H9 (cell line): ENCODE data around the gene NEB. TPM values are rescaled to one million over a fixed set of nuclear protein-coding genes. Genes with fewer than 3 reads are reported as not detected.

Source experiments
- DNase-seq: peaks from one replicate; pipeline ENCODE4 v3.0.0-alpha.2; 2017
- H2AFZ ChIP-seq: one replicate; pipeline ENCODE4 v1.6.1; 2013; ENCODE audit warnings: mild to moderate bottlenecking, low read length, control low read depth, moderate library complexity
- H2AK5ac ChIP-seq: 2 replicates; pipeline ENCODE4 v1.6.1; 2013; ENCODE audit warnings: low read length, control low read depth, mixed read lengths; ENCODE audit not compliant: insufficient read length
- H2BK120ac ChIP-seq: one replicate; pipeline ENCODE4 v1.6.1; 2013; ENCODE audit warnings: low read depth, mild to moderate bottlenecking, low read length, control low read depth, inconsistent platforms; ENCODE audit not compliant: poor library complexity, severe bottlenecking
- H2BK12ac ChIP-seq: 2 replicates; pipeline ENCODE4 v1.6.1; 2013; ENCODE audit warnings: low read length, control low read depth, mixed read lengths, low read depth; ENCODE audit not compliant: insufficient read length
- H2BK15ac ChIP-seq: 2 replicates; pipeline ENCODE4 v1.6.1; 2013; ENCODE audit warnings: low read depth, low read length, control low read depth
- H2BK20ac ChIP-seq: one replicate; pipeline ENCODE4 v1.6.1; 2013; ENCODE audit warnings: low read depth, mild to moderate bottlenecking, low read length, control low read depth, inconsistent platforms; ENCODE audit not compliant: poor library complexity, severe bottlenecking
- H2BK5ac ChIP-seq: 2 replicates; pipeline ENCODE4 v1.6.1; 2013; ENCODE audit warnings: low read length, control low read depth, mixed read lengths; ENCODE audit not compliant: insufficient read length
- H3K14ac ChIP-seq: 2 replicates; pipeline ENCODE4 v1.6.1; 2013; ENCODE audit warnings: low read length, control low read depth; ENCODE audit not compliant: insufficient read depth
- H3K18ac ChIP-seq: 2 replicates; pipeline ENCODE4 v1.6.1; 2013; ENCODE audit warnings: low read depth, mild to moderate bottlenecking, mixed read lengths, low read length, control low read depth; ENCODE audit not compliant: insufficient read length
- H3K23ac ChIP-seq: 2 replicates; pipeline ENCODE4 v1.6.1; 2013; ENCODE audit warnings: low read length, control low read depth, mixed read lengths, low read depth; ENCODE audit not compliant: insufficient read length
- H3K23me2 ChIP-seq: 2 replicates; pipeline ENCODE4 v1.6.1; 2013; ENCODE audit warnings: low read depth, mild to moderate bottlenecking, mixed read lengths, low read length, control low read depth; ENCODE audit not compliant: insufficient read length, poor library complexity, severe bottlenecking
- H3K27ac ChIP-seq: 2 replicates; pipeline ENCODE4 v1.5.1; 2013; ENCODE audit warnings: low read length, control low read depth, mixed read lengths, low read depth; ENCODE audit not compliant: insufficient read length
- H3K27me3 ChIP-seq: 2 replicates; pipeline ENCODE4 v1.6.1; 2013; ENCODE audit warnings: low read length, control low read depth, inconsistent platforms; ENCODE audit not compliant: insufficient read depth
- H3K4ac ChIP-seq: 2 replicates; pipeline ENCODE4 v1.6.1; 2013; ENCODE audit warnings: low read depth, mild to moderate bottlenecking, control low read depth, inconsistent platforms, low read length, moderate library complexity
- H3K4me1 ChIP-seq: 2 replicates; pipeline ENCODE4 v1.6.1; 2013; ENCODE audit warnings: low read length, control low read depth, inconsistent platforms; ENCODE audit not compliant: insufficient read depth
- H3K4me2 ChIP-seq: 2 replicates; pipeline ENCODE4 v1.6.1; 2013; ENCODE audit warnings: low read length, control low read depth, mixed read lengths; ENCODE audit not compliant: insufficient read length, insufficient read depth
- H3K56ac ChIP-seq: 2 replicates; pipeline ENCODE4 v1.6.1; 2013; ENCODE audit warnings: low read depth, mild to moderate bottlenecking, mixed read lengths, low read length, control low read depth; ENCODE audit not compliant: insufficient read length
- H3K79me1 ChIP-seq: 2 replicates; pipeline ENCODE4 v1.6.1; 2013; ENCODE audit warnings: low read depth, mild to moderate bottlenecking, moderate library complexity, low read length, control low read depth, inconsistent platforms; ENCODE audit not compliant: insufficient read depth, poor library complexity, severe bottlenecking
- H3K79me2 ChIP-seq: 2 replicates; pipeline ENCODE4 v1.6.1; 2013; ENCODE audit warnings: low read length, control low read depth, inconsistent platforms; ENCODE audit not compliant: insufficient read depth
- H3K9ac ChIP-seq: 2 replicates; pipeline ENCODE4 v1.6.1; 2013; ENCODE audit warnings: low read length, control low read depth, mixed read lengths; ENCODE audit not compliant: insufficient read length; ENCODE audit errors: extremely low read depth
- H3K9me3 ChIP-seq: one replicate; pipeline ENCODE4 v1.6.1; 2013; ENCODE audit warnings: low read depth, low read length, inconsistent platforms; ENCODE audit not compliant: control insufficient read depth
- H3T11ph ChIP-seq: one replicate; pipeline ENCODE4 v1.6.1; 2013; ENCODE audit warnings: mild to moderate bottlenecking, low read length, control low read depth, inconsistent platforms
- H4K20me1 ChIP-seq: one replicate; pipeline ENCODE4 v1.6.1; 2013; ENCODE audit not compliant: control insufficient read depth, insufficient read length, insufficient read depth
- H4K5ac ChIP-seq: 2 replicates; pipeline ENCODE4 v1.6.1; 2013; ENCODE audit warnings: low read depth, mild to moderate bottlenecking, mixed read lengths, low read length, control low read depth; ENCODE audit not compliant: insufficient read length
- H4K8ac ChIP-seq: replicated peaks from 2 replicates; pipeline ENCODE4 v1.6.1; 2013; ENCODE audit warnings: low read length, control low read depth, mixed read lengths, low read depth; ENCODE audit not compliant: insufficient read length
- H4K91ac ChIP-seq: 2 replicates; pipeline ENCODE4 v1.6.1; 2013; ENCODE audit warnings: low read depth, mild to moderate bottlenecking, moderate library complexity, mixed read lengths, low read length, control low read depth; ENCODE audit not compliant: insufficient read length
- H3K27ac Mint-ChIP-seq, 3 experiments: 2 replicates in 2 of 3; 3 replicates in 1 of 3; pipeline ENCODE4 v1.8.0; 2020 to 2021; ENCODE audit warnings: mixed read lengths in 3 of 3, mild to moderate bottlenecking in 1 of 3, moderate library complexity in 1 of 3
- H3K27me3 Mint-ChIP-seq: 2 replicates; pipeline ENCODE4 v1.8.0; 2021; ENCODE audit warnings: low read depth, mild to moderate bottlenecking, moderate library complexity, mixed read lengths
- H3K36me3 Mint-ChIP-seq, 3 experiments: 2 replicates in 2 of 3; 3 replicates in 1 of 3; pipeline ENCODE4 v1.8.0; 2020 to 2021; ENCODE audit warnings: low read depth in 3 of 3, mixed read lengths in 3 of 3; ENCODE audit not compliant: insufficient read depth in 1 of 3
- H3K4me1 Mint-ChIP-seq, 2 experiments: 2 replicates each; pipeline ENCODE4 v1.8.0; 2020; ENCODE audit warnings: mixed read lengths in 2 of 2
- H3K4me3 Mint-ChIP-seq, 2 experiments: 2 replicates in 1 of 2; 3 replicates in 1 of 2; pipeline ENCODE4 v1.8.0; 2020 to 2021; ENCODE audit warnings: mild to moderate bottlenecking in 2 of 2, mixed read lengths in 2 of 2, moderate library complexity in 1 of 2
- H3K9me3 Mint-ChIP-seq, 2 experiments: 2 replicates in 1 of 2; 3 replicates in 1 of 2; pipeline ENCODE4 v1.8.0; 2020; ENCODE audit warnings: mild to moderate bottlenecking in 2 of 2, mixed read lengths in 2 of 2, moderate library complexity in 1 of 2
- WGBS: extraction: QIAGEN DNeasy Blood & Tissue Kit; methylation state at CpG from one replicate; pipeline ENCODE4 v1.1.7; 2013; ENCODE audit warnings: missing lambda C conversion rate, low lambda C conversion rate, mixed read lengths; ENCODE audit not compliant: insufficient read length; ENCODE audit errors: extremely low coverage; 5-methylcytosine and 5-hydroxymethylcytosine counted together
- total RNA-seq: library from RNA; stranded (reverse); gene quantifications from 2 replicates; pipeline ENCODE4 v1.2.1, GENCODE V29; 2021
- TF ChIP-seq, protein P1 (sequence below): fragments of 200-600 bp; sonication (generic); conservative IDR thresholded peaks from 3 replicates; pipeline ENCODE4 v1.8.0; 2021; ENCODE audit warnings: antibody characterized with exemption, mild to moderate bottlenecking

NEB gene
- total RNA-seq, 1 experiment from 2014 or later, result 0.98 TPM

DNA sequence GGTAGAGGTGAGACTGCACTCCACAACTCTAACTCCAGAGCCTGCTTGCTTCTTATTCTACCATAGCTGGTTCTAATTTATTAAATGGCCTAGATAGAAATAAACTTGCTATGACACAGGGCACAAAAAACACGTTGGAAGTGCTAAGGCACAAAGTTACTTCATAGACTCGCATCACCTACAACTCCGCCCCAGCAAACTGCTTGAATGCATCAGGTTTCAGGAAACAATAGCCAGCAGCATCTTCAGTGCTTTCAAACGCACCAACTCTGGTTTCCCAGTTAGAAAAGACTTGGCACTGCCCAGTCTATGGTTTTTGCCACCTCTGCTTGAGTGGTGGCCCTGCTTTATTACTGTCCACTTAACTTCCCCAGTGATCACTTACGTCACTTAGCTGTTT is 182.0 kb downstream of the NEB start:
- TF ChIP-seq, protein P1, sequence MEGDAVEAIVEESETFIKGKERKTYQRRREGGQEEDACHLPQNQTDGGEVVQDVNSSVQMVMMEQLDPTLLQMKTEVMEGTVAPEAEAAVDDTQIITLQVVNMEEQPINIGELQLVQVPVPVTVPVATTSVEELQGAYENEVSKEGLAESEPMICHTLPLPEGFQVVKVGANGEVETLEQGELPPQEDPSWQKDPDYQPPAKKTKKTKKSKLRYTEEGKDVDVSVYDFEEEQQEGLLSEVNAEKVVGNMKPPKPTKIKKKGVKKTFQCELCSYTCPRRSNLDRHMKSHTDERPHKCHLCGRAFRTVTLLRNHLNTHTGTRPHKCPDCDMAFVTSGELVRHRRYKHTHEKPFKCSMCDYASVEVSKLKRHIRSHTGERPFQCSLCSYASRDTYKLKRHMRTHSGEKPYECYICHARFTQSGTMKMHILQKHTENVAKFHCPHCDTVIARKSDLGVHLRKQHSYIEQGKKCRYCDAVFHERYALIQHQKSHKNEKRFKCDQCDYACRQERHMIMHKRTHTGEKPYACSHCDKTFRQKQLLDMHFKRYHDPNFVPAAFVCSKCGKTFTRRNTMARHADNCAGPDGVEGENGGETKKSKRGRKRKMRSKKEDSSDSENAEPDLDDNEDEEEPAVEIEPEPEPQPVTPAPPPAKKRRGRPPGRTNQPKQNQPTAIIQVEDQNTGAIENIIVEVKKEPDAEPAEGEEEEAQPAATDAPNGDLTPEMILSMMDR, result no peak
- DNase-seq, result no peak
- Histone ChIP-seq H3K79me1 (no peaks in the 10 kb centered on the region), H3K14ac (no peak overlapping the region), H3K4ac (no peak overlapping the region), H2BK5ac (no peak overlapping the region), H3K18ac (no peak overlapping the region), H4K91ac (no peak overlapping the region), H3K4me2 (no peak overlapping the region), H2BK15ac (no peak overlapping the region), H3K4me1 (no peaks in the 10 kb centered on the region), H3K56ac (no peak overlapping the region), H4K8ac (no peak overlapping the region), H4K5ac (no peak overlapping the region), H2AFZ (no peak overlapping the region), H3K23me2 (no peaks in the 10 kb centered on the region), H3K9ac (no peak overlapping the region), H3K9me3 (no peaks in the 10 kb centered on the region), H2BK12ac (no peak overlapping the region), H2AK5ac (no peak overlapping the region), H4K20me1 (no peaks in the 10 kb centered on the region), H3K27me3 (no peaks in the 10 kb centered on the region), H3T11ph (no peak overlapping the region), H2BK120ac (no peak overlapping the region), H2BK20ac (no peak overlapping the region), H3K79me2 (no peaks in the 10 kb centered on the region), H3K23ac (no peak overlapping the region), H3K27ac (no peak overlapping the region)
- H3K27ac Mint-ChIP-seq, result no peak overlapping the region
- H3K27me3 Mint-ChIP-seq, result no peaks in the 10 kb centered on the region
- no peak overlapping the region for H3K4me3 Mint-ChIP-seq
- peaks cover 0 to 15% of the 10 kb centered on the region in 2 experiments for H3K4me1 Mint-ChIP-seq
- WGBS, result no CpG with 5 or more reads among the region's 5 CpGs
- no peaks in the 10 kb centered on the region; a peak in 1 of 7 replicates for H3K36me3 Mint-ChIP-seq
- H3K9me3 Mint-ChIP-seq, result no peaks in the 10 kb centered on the region
